Astrocyte (in vitro differentiated cells and primary cell): ENCODE measurements around the gene ZNF585A. TPM values are rescaled to one million over a fixed set of nuclear protein-coding genes. Genes with fewer than 3 reads are reported as not detected.

Experiments used
- DNase-seq: peaks from one replicate; pipeline ENCODE4 v3.0.0-alpha.2; 2010; ENCODE audit warnings: low read depth
- FAIRE-seq: peaks from 2 replicates; lab custom pipeline; 2011; peaks lifted over from hg19 to GRCh38; lab: Jason Lieb, UNC
- H2AFZ ChIP-seq: 2 replicates; pipeline ENCODE4 v1.6.0; 2012; ENCODE audit warnings: low read depth, low read length, inconsistent platforms
- H3K27ac ChIP-seq: 2 replicates; pipeline ENCODE4 v1.5.1; 2011; ENCODE audit warnings: low read depth, low read length, inconsistent platforms
- H3K27me3 ChIP-seq: 2 replicates; pipeline ENCODE4 v1.6.0; 2011; ENCODE audit warnings: low read length, inconsistent platforms; ENCODE audit not compliant: insufficient read depth
- H3K36me3 ChIP-seq: 2 replicates; pipeline ENCODE4 v1.5.1; 2011; ENCODE audit warnings: low read length, inconsistent platforms; ENCODE audit not compliant: insufficient read depth
- H3K4me1 ChIP-seq: 2 replicates; pipeline ENCODE4 v1.5.1; 2011; ENCODE audit warnings: low read length, inconsistent platforms; ENCODE audit not compliant: insufficient read depth
- H3K4me2 ChIP-seq: 2 replicates; pipeline ENCODE4 v1.6.0; 2012; ENCODE audit warnings: low read length, inconsistent platforms
- H3K4me3 ChIP-seq: 2 replicates; pipeline ENCODE4 v1.5.1; 2011; ENCODE audit warnings: low read depth, mild to moderate bottlenecking, low read length, inconsistent platforms; ENCODE audit not compliant: insufficient read depth
- H3K79me2 ChIP-seq: 2 replicates; pipeline ENCODE4 v1.6.0; 2012; ENCODE audit warnings: mild to moderate bottlenecking, low read length, inconsistent platforms; ENCODE audit not compliant: insufficient read depth
- H3K9ac ChIP-seq: 2 replicates; pipeline ENCODE4 v1.6.0; 2012; ENCODE audit warnings: mild to moderate bottlenecking, low read length, inconsistent platforms
- H3K9me3 ChIP-seq: 2 replicates; pipeline ENCODE4 v1.5.1; 2012; ENCODE audit warnings: low read depth, mild to moderate bottlenecking, low read length, inconsistent platforms; ENCODE audit not compliant: insufficient read depth
- H4K20me1 ChIP-seq: 2 replicates; pipeline ENCODE4 v1.6.0; 2012; ENCODE audit warnings: low read length, inconsistent platforms; ENCODE audit not compliant: insufficient read depth
- H3K27ac Mint-ChIP-seq: one replicate; pipeline ENCODE4 v1.8.0; 2021; ENCODE audit warnings: mild to moderate bottlenecking, mixed read lengths; ENCODE audit not compliant: unreplicated experiment
- H3K27me3 Mint-ChIP-seq: one replicate; pipeline ENCODE4 v1.8.0; 2021; ENCODE audit warnings: low read depth, mixed read lengths; ENCODE audit not compliant: unreplicated experiment
- H3K36me3 Mint-ChIP-seq: one replicate; pipeline ENCODE4 v1.8.0; 2021; ENCODE audit warnings: low read depth, mixed read lengths; ENCODE audit not compliant: unreplicated experiment
- H3K4me1 Mint-ChIP-seq: one replicate; pipeline ENCODE4 v1.8.0; 2021; ENCODE audit warnings: low read depth, mixed read lengths; ENCODE audit not compliant: unreplicated experiment
- H3K4me3 Mint-ChIP-seq: one replicate; pipeline ENCODE4 v1.8.0; 2021; ENCODE audit warnings: mild to moderate bottlenecking, moderate library complexity, mixed read lengths; ENCODE audit not compliant: unreplicated experiment
- H3K9me3 Mint-ChIP-seq: one replicate; pipeline ENCODE4 v1.8.0; 2021; ENCODE audit warnings: mild to moderate bottlenecking, mixed read lengths; ENCODE audit not compliant: unreplicated experiment
- CTCF ChIP-seq: IDR thresholded peaks from 2 replicates; pipeline ENCODE4 v1.5.1; 2011; ENCODE audit warnings: low read depth, mild to moderate bottlenecking, inconsistent platforms, low read length, moderate library complexity; ENCODE audit not compliant: insufficient read depth
- EZH2 ChIP-seq: IDR thresholded peaks from 2 replicates; pipeline ENCODE4 v1.6.1; 2012; ENCODE audit warnings: mild to moderate bottlenecking, low read length, inconsistent platforms; ENCODE audit not compliant: insufficient read depth
- total RNA-seq: library from RNA; stranded (reverse); gene quantifications from 2 replicates; pipeline ENCODE4 v1.2.1, GENCODE V29; 2021

The ZNF585A gene
- total RNA-seq, 1 donor from 2014 or later, result 4.2 TPM

GRCh38 chr19:37165635-37166034, 6.9 kb downstream of the ZNF585A start:
- no peak for DNase-seq
- Mint-ChIP-seq H3K27ac (no peak overlapping the region), H3K9me3 (peaks cover 30% of the 10 kb centered on the region), H3K4me3 (no peak overlapping the region), H3K36me3 (peaks cover 66% of the 10 kb centered on the region), H3K27me3 (no peaks in the 10 kb centered on the region), H3K4me1 (no peaks in the 10 kb centered on the region)
- no peaks in the 10 kb centered on the region for H3K79me2 ChIP-seq
- no peaks in the 10 kb centered on the region for H3K27me3 ChIP-seq
- no peak overlapping the region for H3K27ac ChIP-seq
- H3K9me3 ChIP-seq, result peaks cover 8% of the 10 kb centered on the region
- no peak overlapping the region for H3K4me3 ChIP-seq
- no peak overlapping the region for H3K9ac ChIP-seq
- TF ChIP-seq EZH2 (no peak), CTCF (no peak)
- no peak for FAIRE-seq
- H3K4me1 ChIP-seq, result no peaks in the 10 kb centered on the region
- H3K36me3 ChIP-seq, result peaks cover 12% of the 10 kb centered on the region
- no peak overlapping the region for H2AFZ ChIP-seq
- no peaks in the 10 kb centered on the region for H4K20me1 ChIP-seq
- no peak overlapping the region for H3K4me2 ChIP-seq

- Histone ChIP-seq H3K27ac (no peak overlapping the region), H3K4me1 (no peaks in the 10 kb centered on the region), H3K27me3 (no peaks in the 10 kb centered on the region), H2AFZ (no peak overlapping the region), H3K79me2 (no peaks in the 10 kb centered on the region), H3K9me3 (peaks cover 15% of the 10 kb centered on the region), H3K4me2 (no peak overlapping the region), H3K36me3 (peaks cover 12% of the 10 kb centered on the region), H3K4me3 (no peak overlapping the region), H4K20me1 (no peaks in the 10 kb centered on the region), H3K9ac (no peak overlapping the region)
- peaks cover 70% of the 10 kb centered on the region for H3K36me3 Mint-ChIP-seq
- no peak for FAIRE-seq
- H3K4me3 Mint-ChIP-seq, result no peak overlapping the region
- H3K27ac Mint-ChIP-seq, result no peak overlapping the region
- H3K4me1 Mint-ChIP-seq, result no peaks in the 10 kb centered on the region
- no peaks in the 10 kb centered on the region for H3K27me3 Mint-ChIP-seq
- DNase-seq, result no peak
- no peak for TF ChIP-seq EZH2
- no peak for TF ChIP-seq CTCF
- peaks cover 49% of the 10 kb centered on the region for H3K9me3 Mint-ChIP-seq
Observed at GRCh38 chr19:37160153-37160552, 12.3 kb downstream of the ZNF585A start.

- Histone ChIP-seq H3K4me3 (no peak overlapping the region), H3K79me2 (no peaks in the 10 kb centered on the region), H3K36me3 (no peaks in the 10 kb centered on the region), H3K27ac (no peak overlapping the region), H3K4me1 (no peaks in the 10 kb centered on the region), H3K4me2 (no peak overlapping the region), H3K9me3 (peaks cover 47% of the 10 kb centered on the region), H3K9ac (no peak overlapping the region), H3K27me3 (no peaks in the 10 kb centered on the region), H2AFZ (no peak overlapping the region), H4K20me1 (no peaks in the 10 kb centered on the region)
- no peaks in the 10 kb centered on the region for H3K27me3 Mint-ChIP-seq
- H3K4me3 Mint-ChIP-seq, result no peak overlapping the region
- H3K36me3 Mint-ChIP-seq, result peaks cover 38% of the 10 kb centered on the region
- no peak for TF ChIP-seq EZH2
- no peak for TF ChIP-seq CTCF
- DNase-seq (no peak), FAIRE-seq (no peak)
- no peaks in the 10 kb centered on the region for H3K4me1 Mint-ChIP-seq
- H3K27ac Mint-ChIP-seq, result no peak overlapping the region
- H3K9me3 Mint-ChIP-seq, result peaks cover 48% of the 10 kb centered on the region
Observed at GRCh38 chr19:37148214-37148613, 24.3 kb downstream of the ZNF585A start.
